ENCODE data around the gene NUP93.

Gene NUP93

GRCh38 chr16:56729735-56730662 is at the start of gene NUP93:
Gene NUP93, plus strand, starts transcription at chr16:56730129. Its CDS starts 18,119 bp downstream, at chr16:56748248.
- DNase-seq (ENCODE audit: low read depth in 2 of 2): peak; percentile 81 to 85

- DNase-seq (ENCODE audit: low read depth in 2 of 2): peak; percentile 86 to 89
Observed at GRCh38 chr16:56681939-56682702, 47.8 kb upstream of the NUP93 start, which contains the start of gene MT1X. Gene MT1X, plus strand, starts transcription at chr16:56682470. Its CDS starts 71 bp downstream, at chr16:56682541.

DNA sequence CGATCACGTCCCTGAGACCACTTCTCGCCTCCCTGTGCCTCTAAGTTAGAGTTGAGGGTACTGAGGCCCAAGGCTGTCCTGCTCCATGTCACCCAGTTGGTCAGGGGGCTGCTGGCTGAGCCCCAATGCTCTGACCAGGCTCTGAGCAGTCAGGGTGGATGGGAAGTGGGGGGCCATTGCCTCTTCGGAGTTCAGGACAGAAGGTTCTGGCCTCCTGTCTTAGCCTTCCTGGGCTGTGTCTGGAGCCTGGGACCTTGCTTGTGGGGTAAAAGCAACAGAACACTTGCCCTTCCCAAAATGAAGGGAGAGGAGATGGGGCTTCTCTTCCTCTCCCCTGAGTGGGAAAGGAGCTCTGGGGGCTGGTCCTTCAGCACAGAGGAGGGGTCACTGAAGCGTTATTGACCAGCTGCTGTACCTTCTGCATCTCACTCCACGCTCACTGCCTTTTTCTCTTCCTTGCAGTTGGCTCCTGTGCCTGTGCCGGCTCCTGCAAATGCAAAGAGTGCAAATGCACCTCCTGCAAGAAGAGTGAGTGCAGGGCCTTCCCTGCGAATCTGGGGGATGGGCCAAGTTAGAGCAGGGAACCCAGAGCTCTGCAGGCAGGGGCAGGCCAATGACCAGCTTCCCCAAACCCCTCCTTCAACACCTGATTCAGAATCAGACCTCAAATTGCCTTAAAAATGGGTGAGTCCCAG is 47.1 kb upstream of the NUP93 start:
- no peak for DNase-seq (ENCODE audit: low read depth in 2 of 2)

DNA sequence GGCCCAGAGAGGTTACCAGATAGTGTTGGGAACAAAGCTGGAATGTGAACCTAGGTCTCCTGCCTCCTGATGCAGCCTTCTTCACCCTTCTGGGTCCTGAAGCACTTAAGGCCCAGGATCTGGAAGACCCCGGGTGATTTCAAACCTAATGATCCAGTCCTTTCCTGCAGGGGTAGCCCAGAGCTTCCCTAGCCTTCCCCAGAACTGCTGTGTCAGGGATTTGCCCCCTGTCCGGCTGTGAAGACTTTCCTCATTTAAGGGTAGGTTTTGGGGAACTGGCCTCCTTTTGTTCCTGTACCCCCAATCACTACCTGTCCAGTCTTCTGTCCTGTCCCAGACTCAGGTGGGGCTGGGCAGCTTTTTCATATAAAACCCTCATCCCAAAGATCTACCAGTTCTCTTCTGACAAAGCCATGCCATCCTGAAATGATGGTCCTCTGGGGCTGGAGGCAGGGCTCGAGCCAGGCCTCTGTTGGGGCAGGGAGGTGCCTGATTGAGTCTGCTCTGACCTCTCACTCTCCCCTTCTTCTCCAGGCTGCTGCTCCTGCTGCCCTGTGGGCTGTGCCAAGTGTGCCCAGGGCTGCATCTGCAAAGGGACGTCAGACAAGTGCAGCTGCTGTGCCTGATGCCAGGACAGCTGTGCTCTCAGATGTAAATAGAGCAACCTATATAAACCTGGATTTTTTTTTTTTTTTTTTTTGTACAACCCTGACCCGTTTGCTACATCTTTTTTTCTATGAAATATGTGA is 46.3 kb upstream of the NUP93 start:
- no peak for DNase-seq (ENCODE audit: low read depth in 2 of 2)

DNA sequence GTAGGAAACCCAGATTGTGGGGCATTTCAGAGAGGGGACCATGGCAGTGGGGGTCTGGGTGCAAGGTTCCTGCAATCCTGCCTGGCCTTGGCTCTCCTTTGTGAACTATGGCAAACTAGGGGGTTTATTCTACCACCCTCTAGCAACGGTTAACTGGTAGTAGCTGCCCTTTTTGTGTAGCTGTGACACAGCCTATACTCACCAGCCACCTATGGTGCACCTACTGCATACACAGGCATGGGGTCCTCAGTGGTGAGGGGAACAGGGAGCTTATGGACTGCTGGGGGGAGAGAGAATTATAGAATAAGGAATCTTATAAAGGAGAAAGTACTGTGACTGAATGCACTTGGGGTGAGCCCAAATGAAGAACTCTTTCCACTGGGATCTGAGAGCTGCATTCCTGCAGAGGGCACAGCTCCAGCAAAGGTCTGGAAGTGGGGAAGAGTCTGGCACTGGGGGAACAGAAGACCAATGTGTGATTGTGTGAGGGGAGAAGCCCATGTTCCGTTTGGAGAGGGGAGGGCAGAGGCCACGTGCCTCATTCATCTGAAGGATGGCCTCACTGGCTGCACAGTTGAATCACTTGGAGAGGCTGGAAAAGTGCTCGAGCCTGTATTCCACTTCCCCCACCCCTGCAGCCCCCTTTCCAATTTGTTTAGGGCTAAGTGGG is 45.5 kb upstream of the NUP93 start:
- DNase-seq (ENCODE audit: low read depth in 2 of 2): no peak

DNA sequence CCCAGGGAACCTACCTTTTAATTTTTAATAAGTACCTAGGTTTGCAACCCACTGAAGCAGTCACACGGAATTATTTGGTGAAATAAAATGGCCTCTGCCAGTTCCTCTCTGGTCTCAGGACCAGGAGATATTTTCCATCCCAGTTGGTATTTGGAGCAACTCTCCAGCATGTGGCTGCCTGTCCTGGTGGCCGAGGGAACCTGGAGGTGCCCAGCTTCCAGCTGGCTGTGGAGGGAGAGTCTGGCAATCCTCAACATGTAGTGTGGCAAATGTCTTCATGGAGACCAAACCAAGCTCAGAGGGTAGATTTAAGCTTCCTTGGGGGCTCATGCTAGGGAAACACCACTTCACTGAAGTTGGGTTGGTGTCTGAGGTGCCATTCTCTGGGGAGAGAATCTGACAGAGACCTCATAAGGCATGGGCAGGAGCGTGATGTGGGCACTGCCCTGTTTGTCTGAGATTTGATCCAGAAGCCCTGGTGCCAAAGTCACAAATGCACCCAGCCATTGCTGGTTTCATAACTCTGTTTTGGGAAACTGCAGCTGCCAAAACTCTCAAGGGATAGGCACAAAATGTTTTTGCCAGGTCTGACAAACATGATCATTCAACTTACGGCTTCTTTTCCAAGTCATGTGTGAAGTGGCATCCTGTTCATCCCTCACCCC is 44.9 kb upstream of the NUP93 start:
- no peak for DNase-seq (ENCODE audit: low read depth in 2 of 2)

DNA sequence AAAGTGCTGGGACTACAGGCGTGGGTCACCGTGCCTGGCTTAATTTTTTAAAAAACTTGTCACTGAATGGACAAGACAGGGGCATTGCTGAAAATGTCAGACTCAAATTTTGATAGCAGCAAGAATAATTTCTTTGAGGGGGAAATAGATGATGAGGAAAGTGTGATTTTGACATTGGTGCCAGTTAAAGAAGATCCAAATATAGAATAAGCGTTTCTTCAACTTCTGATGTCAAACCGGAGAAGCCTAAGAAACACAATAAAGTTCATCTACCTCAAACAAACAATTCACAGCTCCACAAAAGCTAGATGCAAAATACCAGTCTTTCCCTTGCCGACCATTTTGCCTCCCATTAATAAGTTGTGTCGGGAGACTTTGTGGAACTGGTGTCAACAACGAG is 43.2 kb upstream of the NUP93 start:
- no peak for DNase-seq (ENCODE audit: low read depth in 2 of 2)

GRCh38 chr16:56688762-56689161 is 41.2 kb upstream of the NUP93 start:
- no peak for DNase-seq (ENCODE audit: low read depth in 2 of 2)

GRCh38 chr16:56689171-56689570 is 40.8 kb upstream of the NUP93 start:
- DNase-seq (ENCODE audit: low read depth in 2 of 2): no peak

DNA sequence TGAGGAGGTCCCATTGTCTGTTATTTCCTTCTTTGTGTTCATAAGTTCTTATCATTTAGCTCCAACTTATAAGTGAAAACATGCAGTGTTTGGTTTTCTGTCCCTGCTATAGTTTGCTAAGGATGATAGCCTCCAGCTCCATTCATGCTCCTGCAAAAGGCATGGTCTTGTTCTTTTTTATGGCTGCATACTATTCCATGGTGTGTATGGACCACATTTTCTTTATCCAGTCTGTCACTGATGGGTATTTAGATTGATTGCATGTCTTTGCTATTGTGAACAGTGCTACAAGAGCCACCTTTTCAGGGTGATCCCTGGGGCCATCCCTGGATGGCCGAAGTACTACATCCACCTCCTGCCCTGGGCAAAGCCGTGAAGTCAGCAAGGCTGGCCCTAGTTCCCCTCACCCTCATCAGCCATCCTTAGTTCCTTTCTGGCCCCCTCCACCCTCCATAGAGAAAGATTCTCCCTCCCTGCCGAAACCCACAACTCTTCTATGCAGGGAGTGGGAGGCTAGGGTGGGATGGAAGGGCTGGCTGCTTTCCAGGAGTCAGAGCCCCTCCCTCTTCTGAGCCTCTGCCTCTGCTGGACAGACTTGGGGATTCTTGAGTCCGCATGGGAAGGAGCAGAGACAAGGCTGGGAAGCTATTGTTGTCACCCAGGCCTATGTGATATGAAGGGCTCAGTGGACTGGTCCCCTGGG is 39.4 kb upstream of the NUP93 start:
- no peak for DNase-seq (ENCODE audit: low read depth in 2 of 2)

DNA sequence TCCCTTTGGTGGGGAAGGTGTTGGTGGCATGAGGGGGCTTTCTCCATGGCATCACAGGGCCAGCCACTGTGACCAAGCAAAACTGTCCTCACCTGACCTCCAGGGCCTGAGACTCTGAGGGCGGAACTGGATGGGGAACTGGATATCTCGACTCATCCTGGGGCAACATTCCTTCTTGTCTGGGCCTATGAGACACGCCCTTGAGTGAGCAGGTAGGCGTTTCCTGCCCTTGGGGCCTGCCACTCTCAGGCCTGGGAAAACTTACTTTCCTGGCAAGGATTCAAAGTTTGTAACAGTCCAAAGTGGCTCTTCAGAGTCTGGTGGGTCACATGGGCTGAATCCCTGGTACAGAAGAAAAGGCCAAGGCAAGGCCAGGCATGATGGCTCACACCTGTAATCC is 38.0 kb upstream of the NUP93 start:
- DNase-seq (ENCODE audit: low read depth in 2 of 2): no peak

GRCh38 chr16:56695246-56695645 is 34.7 kb upstream of the NUP93 start:
- no peak for DNase-seq (ENCODE audit: low read depth in 2 of 2)

GRCh38 chr16:56697456-56698155 is 32.3 kb upstream of the NUP93 start:
- DNase-seq (ENCODE audit: low read depth in 2 of 2): no peak

DNA sequence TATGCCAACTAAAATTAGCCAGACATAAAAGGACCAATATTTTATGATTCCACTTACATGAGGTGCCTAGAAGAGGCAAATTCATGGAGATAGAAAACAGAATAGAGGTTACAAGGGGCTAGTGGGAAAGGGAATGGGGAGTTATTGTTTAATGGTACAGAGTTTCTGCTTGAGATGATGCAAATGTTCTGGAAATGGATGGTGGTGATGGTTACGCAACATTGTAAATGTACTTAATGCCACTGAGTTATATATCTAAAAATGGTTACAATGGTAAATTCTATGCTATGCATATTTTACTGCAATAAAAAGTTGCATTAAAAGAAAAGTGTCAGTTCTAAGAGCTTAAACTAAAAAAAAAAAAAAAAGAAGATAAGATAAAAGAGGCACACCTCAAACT is 29.7 kb upstream of the NUP93 start:
- DNase-seq (ENCODE audit: low read depth in 2 of 2): no peak

DNA sequence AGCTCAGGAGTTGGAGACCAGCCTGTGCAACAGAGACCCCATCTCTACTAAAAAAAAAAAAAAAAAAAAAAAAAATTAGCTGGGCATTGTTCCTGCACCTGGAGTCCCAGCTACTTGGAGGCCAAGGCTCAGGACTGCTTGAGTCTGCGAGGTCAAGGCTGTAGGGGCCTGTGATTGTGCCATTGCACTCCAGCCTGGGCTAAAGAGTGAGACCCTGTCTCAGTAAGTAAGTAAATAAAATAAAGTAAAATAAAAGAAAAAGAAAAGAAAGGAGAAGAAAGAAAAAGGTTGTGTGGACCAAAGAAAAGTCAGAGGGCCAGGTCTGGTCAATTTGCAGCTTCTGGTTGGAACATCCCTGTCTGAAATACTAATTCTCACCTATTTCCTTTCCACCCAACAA is 29.3 kb upstream of the NUP93 start:
- DNase-seq (ENCODE audit: low read depth in 2 of 2): no peak

DNA sequence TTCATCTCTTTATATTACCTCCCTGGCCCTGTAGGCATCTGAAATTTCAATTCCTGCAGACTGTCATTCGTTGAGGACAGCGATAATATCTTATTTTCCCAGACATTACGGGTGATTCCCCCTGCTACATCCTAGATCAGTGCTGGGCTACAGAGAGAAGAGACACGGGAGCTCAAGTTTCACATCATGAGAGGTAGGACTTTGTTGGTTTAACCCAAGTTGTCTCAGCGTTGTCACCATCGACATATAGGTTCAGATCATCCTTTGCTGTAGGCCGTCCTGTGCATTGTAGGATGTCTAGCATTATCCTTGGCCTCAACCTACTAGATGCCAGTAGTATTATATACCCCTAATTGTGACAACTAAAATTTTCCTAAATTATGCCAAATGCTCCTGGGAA is 28.4 kb upstream of the NUP93 start:
- no peak for DNase-seq (ENCODE audit: low read depth in 2 of 2)

DNA sequence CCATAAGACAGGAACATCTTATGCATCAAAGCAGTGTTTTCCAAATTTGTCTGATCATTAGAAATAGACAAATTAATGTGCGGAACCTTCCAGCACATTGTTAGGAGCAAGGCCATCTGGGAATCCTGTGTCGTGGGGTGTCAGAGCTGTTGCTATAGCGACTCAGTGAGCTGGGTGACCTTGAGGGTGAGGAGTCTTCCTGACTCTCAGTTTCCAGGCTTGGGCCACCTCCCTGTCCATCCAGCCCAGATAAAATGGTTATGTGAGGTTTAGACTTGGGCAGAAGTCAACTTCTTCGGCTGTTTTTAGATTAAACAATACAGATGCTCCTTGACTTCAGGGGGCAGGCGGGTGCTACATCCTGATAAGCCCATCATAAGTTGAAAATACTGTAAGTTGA is 27.1 kb upstream of the NUP93 start:
- DNase-seq (ENCODE audit: low read depth in 2 of 2): no peak

DNA sequence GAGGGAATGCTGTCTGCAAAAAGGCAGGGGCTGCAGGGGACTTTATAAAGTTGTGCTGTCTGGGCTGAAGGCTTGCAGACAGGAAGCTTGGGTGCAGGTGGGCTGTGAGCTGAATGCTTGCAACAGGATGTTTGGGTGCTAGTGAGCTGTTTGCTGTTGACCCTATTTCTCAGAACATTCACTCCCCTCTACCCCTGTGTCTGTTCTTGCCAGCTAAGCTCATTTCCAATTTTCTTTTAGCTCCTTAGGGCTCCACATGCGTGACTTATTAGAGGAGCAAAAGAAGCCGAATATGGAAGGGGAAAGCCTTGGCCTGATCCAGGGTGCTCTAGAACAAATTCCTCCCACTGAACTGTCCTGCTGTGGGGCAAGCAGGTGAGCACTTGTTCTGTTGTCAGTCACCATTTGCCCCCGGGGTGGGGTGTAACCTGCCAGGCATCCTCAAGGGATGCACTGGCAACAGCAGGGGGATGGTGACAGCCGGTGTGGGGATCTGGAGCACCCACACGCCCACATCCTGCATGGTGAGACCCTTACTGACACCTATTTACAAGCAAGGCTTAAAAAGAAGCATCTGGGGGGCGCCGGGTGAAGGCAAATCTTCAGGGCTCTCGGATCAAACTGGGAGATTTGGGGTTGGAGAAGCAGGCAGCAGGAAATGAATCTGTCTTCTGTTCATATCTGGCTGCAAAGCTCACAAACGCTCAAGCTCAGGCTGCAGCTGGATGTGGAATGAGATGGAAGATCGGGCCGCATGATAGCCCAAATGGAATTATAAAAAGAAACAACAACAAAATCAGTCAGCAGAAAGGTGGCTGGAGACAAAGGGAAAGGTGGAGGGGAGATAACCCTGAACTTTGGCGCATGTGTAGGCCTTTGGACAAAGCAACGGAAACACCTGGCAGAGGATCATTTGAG is 21.1 kb upstream of the NUP93 start:
- DNase-seq (ENCODE audit: low read depth in 2 of 2): no peak
